Karpas-422 (cell line): ENCODE results near the gene TP53BP1. TPM values are rescaled to one million over a fixed set of nuclear protein-coding genes. Genes with fewer than 3 reads are reported as not detected.
A peak's percentile ranks its signal among the peaks of the same experiment; 100 is the strongest.

ENCODE experiments used
- DNase-seq: peaks from one replicate; pipeline ENCODE4 v3.0.0-alpha.2; 2015
- H2AFZ ChIP-seq: fragments of 200-600 bp; sonication (generic); 2 replicates; pipeline ENCODE4 v1.6.1; 2014; ENCODE audit warnings: antibody characterized with exemption, low read length, mixed read lengths
- H3K27ac ChIP-seq: fragments of 200-600 bp; sonication (generic); 2 replicates; pipeline ENCODE4 v1.5.1; 2014; ENCODE audit warnings: mild to moderate bottlenecking, low read length, moderate library complexity
- H3K27me3 ChIP-seq: fragments of 200-600 bp; sonication (generic); 2 replicates; pipeline ENCODE4 v1.6.1; 2014; ENCODE audit warnings: low read length, mixed read lengths
- H3K36me3 ChIP-seq: fragments of 200-600 bp; sonication (generic); 2 replicates; pipeline ENCODE4 v1.6.1; 2014; ENCODE audit warnings: low read length, mixed read lengths; ENCODE audit not compliant: insufficient read depth
- H3K4me1 ChIP-seq: fragments of 200-600 bp; sonication (generic); 2 replicates; pipeline ENCODE4 v1.6.1; 2014; ENCODE audit warnings: mild to moderate bottlenecking, low read length, mixed read lengths
- H3K4me2 ChIP-seq: fragments of 200-600 bp; sonication (generic); 2 replicates; pipeline ENCODE4 v1.6.1; 2014; ENCODE audit warnings: low read length, low read depth, mild to moderate bottlenecking; ENCODE audit not compliant: poor library complexity, severe bottlenecking
- H3K4me3 ChIP-seq: fragments of 200-600 bp; sonication (generic); 2 replicates; pipeline ENCODE4 v1.5.1; 2014; ENCODE audit warnings: mild to moderate bottlenecking, antibody characterized with exemption, low read length, mixed read lengths
- H3K79me2 ChIP-seq: fragments of 200-600 bp; sonication (generic); 2 replicates; pipeline ENCODE4 v1.6.1; 2014; ENCODE audit warnings: mild to moderate bottlenecking, low read length, mixed read lengths
- H3K9ac ChIP-seq: fragments of 200-600 bp; sonication (generic); 2 replicates; pipeline ENCODE4 v1.6.0; 2014; ENCODE audit warnings: low read length
- H3K9me2 ChIP-seq: fragments of 200-600 bp; sonication (generic), shearing (Covaris generic); replicated peaks from 2 replicates; pipeline ENCODE4 v1.6.0; 2014; ENCODE audit warnings: mild to moderate bottlenecking, low read length, moderate library complexity; ENCODE audit not compliant: insufficient read depth
- H3K9me3 ChIP-seq: fragments of 300-700, 200-600 bp; sonication (generic); 2 replicates; pipeline ENCODE4 v1.6.1; 2014; ENCODE audit warnings: low read length, mixed read lengths
- H4K20me1 ChIP-seq: fragments of 200-600 bp; sonication (generic); 2 replicates; pipeline ENCODE4 v1.6.1; 2014; ENCODE audit warnings: mild to moderate bottlenecking, antibody characterized with exemption, low read length, low read depth; ENCODE audit not compliant: insufficient read depth
- total RNA-seq: library from RNA; depleted of rRNA; stranded (reverse); fragments of >200 nt; shearing (Covaris generic); gene quantifications from 2 replicates; pipeline ENCODE4 v1.2.3, GENCODE V29; 2014; ENCODE audit warnings: low replicate concordance

The TP53BP1 gene
- total RNA-seq, 1 experiment from 2014 or later: 62.7 TPM

DNA sequence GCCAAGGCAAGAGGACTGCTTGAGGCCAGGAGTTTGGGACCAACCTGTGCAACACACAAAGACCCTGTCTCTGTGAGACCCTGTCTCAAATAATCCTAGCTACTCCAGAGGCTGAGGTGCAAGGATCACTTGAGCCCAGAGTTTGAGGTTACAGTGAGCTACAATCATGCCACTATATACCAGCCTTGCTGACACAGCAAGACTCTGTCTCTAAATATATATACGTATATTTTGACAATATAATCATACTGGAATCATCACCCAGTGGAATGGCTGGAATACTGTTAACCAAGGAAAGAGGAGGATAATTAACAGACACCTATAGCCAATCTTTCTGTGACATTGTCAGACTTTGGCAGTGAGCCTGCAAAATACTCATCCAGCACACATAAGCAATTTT, 15.5 kb upstream of the TP53BP1 start:
- no peak overlapping the region for H3K4me2 ChIP-seq
- H2AFZ ChIP-seq: no peak overlapping the region
- no peaks in the 10 kb centered on the region for H3K27me3 ChIP-seq
- no peaks in the 10 kb centered on the region for H3K9me3 ChIP-seq
- no peak overlapping the region for H3K9ac ChIP-seq
- no peaks in the 10 kb centered on the region; the same call in 1 of the 2 replicates for H3K36me3 ChIP-seq
- DNase-seq: no peak
- no peaks in the 10 kb centered on the region for H3K9me2 ChIP-seq
- H3K4me3 ChIP-seq: no peak overlapping the region
- peaks cover 21% of the 10 kb centered on the region for H3K4me1 ChIP-seq
- H4K20me1 ChIP-seq: no peaks in the 10 kb centered on the region
- H3K79me2 ChIP-seq: no peaks in the 10 kb centered on the region
- H3K27ac ChIP-seq: no peak overlapping the region

- peaks cover 13% of the 10 kb centered on the region for H3K4me1 ChIP-seq
- H3K4me3 ChIP-seq: no peak overlapping the region
- DNase-seq: no peak
- no peaks in the 10 kb centered on the region for H4K20me1 ChIP-seq
- H3K9me3 ChIP-seq: no peaks in the 10 kb centered on the region
- no peak overlapping the region for H2AFZ ChIP-seq
- no peak overlapping the region for H3K9ac ChIP-seq
- no peak overlapping the region for H3K4me2 ChIP-seq
- H3K27me3 ChIP-seq: no peaks in the 10 kb centered on the region
- no peak overlapping the region for H3K27ac ChIP-seq
- H3K36me3 ChIP-seq: no peaks in the 10 kb centered on the region; the same call in 1 of the 2 replicates
- H3K9me2 ChIP-seq: no peaks in the 10 kb centered on the region
- H3K79me2 ChIP-seq: no peaks in the 10 kb centered on the region
Observed at GRCh38 chr15:43505738-43506137, 12.8 kb upstream of the TP53BP1 start.

- Histone ChIP-seq H3K79me2 (no peaks in the 10 kb centered on the region), H3K36me3 (no peaks in the 10 kb centered on the region), H2AFZ (no peak overlapping the region), H3K27me3 (no peaks in the 10 kb centered on the region), H3K9me3 (no peaks in the 10 kb centered on the region), H3K4me1 (no peaks in the 10 kb centered on the region), H3K9me2 (no peaks in the 10 kb centered on the region), H3K27ac (no peak overlapping the region), H3K4me3 (no peak overlapping the region), H3K4me2 (no peak overlapping the region), H3K9ac (no peak overlapping the region), H4K20me1 (no peaks in the 10 kb centered on the region)
- no peak for DNase-seq
Observed at GRCh38 chr15:43499635-43500034, 6.7 kb upstream of the TP53BP1 start.

DNA sequence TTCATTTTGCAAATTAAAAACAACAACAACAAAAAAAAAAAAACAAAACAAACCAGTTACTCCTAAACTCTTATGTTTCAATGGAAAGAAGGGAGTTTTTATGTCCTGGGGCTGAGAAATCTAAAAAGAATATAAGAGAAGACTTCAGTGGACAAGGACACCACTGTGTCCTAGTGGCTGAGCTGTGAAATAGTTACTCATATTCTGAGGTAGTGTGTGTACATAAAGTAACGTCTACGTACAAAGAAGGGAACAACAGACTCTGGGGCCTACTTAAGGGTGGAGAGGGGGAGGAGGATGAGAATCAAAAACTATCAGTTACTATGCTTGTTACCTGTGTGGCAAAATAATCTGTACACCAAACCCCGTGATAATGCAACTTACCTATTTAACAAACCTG, 6.0 kb upstream of the TP53BP1 start:
- H3K9me3 ChIP-seq: no peaks in the 10 kb centered on the region
- peak; percentile 39 for DNase-seq

DNA sequence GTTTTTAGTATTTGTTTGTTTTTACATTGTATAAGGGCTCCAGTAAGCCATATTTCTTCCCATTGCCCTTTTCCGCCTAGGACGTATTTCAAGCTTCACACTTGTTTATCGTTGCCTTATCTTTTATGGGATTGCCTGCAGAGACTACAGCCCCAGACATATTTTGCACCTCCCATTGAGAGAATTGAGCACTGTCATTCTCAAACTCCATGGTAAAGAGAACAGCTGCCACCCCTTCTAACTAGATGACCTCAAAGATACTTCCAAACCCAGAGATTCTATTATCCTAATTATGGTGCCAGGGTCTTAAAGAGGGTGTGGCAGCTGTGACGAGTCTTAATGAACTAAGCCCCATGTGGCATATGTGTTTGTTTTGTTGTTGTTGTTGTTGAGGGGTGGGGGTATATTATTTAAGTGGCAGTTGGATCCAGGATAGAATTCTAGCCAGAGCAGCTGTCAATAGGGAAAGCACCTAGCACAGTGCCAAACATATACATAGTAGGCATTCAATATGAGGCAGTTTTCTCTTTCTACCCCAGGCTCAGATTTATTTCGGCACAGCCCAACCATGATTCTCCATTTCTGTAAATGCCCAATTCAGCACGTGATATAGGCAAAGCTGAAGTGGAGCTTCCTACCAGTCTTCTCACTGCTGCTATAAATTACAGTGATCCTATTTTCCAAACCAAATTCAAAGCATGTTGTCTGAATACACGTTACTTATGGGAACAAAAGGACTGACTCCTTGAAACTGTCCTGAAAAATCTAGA, 932 bp upstream of the TP53BP1 start:
- Histone ChIP-seq H3K27me3 (no peaks in the 10 kb centered on the region), H3K4me3 (peak overlapping the region; percentile 91), H3K9ac (peak overlapping the region; percentile 86), H4K20me1 (no peaks in the 10 kb centered on the region), H3K9me3 (no peaks in the 10 kb centered on the region), H3K9me2 (no peaks in the 10 kb centered on the region), H3K36me3 (peaks cover 20% of the 10 kb centered on the region; the same call in 1 of the 2 replicates), H3K4me2 (peak overlapping the region; percentile 89), H3K27ac (no peak overlapping the region), H3K4me1 (peaks cover 19% of the 10 kb centered on the region), H3K79me2 (peaks cover 30% of the 10 kb centered on the region), H2AFZ (peak overlapping the region; percentile 98)
- DNase-seq: peak; percentile 12

More for the DNA sequence above, 6.0 kb upstream of the TP53BP1 start:
- Histone ChIP-seq H3K27me3 (no peaks in the 10 kb centered on the region), H3K4me3 (no peak overlapping the region), H3K27ac (no peak overlapping the region), H3K4me1 (peaks cover under 1% of the 10 kb centered on the region), H3K36me3 (no peaks in the 10 kb centered on the region), H3K79me2 (no peaks in the 10 kb centered on the region), H3K4me2 (no peak overlapping the region), H3K9ac (no peak overlapping the region), H3K9me2 (no peaks in the 10 kb centered on the region), H4K20me1 (no peaks in the 10 kb centered on the region), H2AFZ (no peak overlapping the region)

DNA sequence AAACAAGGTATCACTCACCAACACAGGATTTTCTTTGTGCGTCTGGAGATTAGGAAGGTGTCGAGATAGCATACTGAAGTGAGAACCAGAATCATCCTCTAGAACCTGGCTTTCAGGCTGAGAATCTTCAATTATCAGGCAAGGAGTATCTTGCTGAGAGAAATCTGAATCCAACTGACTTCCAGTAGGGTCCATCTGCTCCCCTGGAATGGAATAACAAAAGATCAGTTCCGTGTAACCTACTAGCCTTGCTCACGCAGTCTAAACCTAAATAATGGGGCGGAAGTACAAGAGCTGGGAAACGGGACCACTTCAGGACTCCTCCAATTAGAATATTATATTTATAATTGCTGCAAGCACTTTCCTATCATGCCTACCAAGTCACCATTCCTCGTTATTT, 690 bp downstream of the TP53BP1 start:
- H3K36me3 ChIP-seq: peaks cover 25% of the 10 kb centered on the region
- H3K27ac ChIP-seq: no peak overlapping the region; the same call in 1 of the 2 replicates
- peak overlapping the region; percentile 91 for H3K4me3 ChIP-seq
- H3K27me3 ChIP-seq: no peaks in the 10 kb centered on the region
- DNase-seq: peak; percentile 48
- no peaks in the 10 kb centered on the region for H3K9me2 ChIP-seq
- H3K4me2 ChIP-seq: peak overlapping the region; percentile 89
- H3K9ac ChIP-seq: peak overlapping the region; percentile 86
- H3K4me1 ChIP-seq: peaks cover 19% of the 10 kb centered on the region
- peaks cover 35% of the 10 kb centered on the region for H3K79me2 ChIP-seq
- peak overlapping the region; percentile 82; the same call in 1 of the 2 replicates for H2AFZ ChIP-seq
- H4K20me1 ChIP-seq: no peaks in the 10 kb centered on the region
- H3K9me3 ChIP-seq: no peaks in the 10 kb centered on the region

DNA sequence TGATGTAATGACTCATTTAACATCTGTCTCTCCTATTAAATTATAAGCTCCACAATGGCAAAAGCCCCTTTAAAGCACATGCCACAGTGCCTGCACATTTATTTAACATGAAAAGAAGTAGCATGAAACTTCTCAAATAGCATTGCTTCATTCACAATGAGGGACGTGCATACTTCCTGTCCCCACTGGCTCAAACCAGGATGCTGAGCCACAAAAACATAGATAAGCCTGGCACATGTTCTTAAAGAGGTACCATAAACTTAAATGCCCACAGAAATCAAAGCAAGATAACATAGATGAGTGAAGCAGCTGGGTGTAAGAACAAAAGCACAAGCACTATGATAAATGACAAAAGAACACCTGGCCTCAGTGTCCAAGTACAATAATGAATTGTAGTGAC, 3.8 kb downstream of the TP53BP1 start:
- H3K79me2 ChIP-seq: peaks cover 39% of the 10 kb centered on the region
- no peak overlapping the region for H3K4me3 ChIP-seq
- no peaks in the 10 kb centered on the region for H3K9me2 ChIP-seq
- H3K9me3 ChIP-seq: no peaks in the 10 kb centered on the region
- no peak overlapping the region for H3K27ac ChIP-seq
- no peaks in the 10 kb centered on the region for H3K27me3 ChIP-seq
- peaks cover 19% of the 10 kb centered on the region for H3K4me1 ChIP-seq
- peaks cover 25% of the 10 kb centered on the region for H3K36me3 ChIP-seq
- no peak overlapping the region for H3K9ac ChIP-seq
- no peaks in the 10 kb centered on the region for H4K20me1 ChIP-seq
- H2AFZ ChIP-seq: no peak overlapping the region
- no peak overlapping the region for H3K4me2 ChIP-seq
- peak; percentile 16 for DNase-seq

DNA sequence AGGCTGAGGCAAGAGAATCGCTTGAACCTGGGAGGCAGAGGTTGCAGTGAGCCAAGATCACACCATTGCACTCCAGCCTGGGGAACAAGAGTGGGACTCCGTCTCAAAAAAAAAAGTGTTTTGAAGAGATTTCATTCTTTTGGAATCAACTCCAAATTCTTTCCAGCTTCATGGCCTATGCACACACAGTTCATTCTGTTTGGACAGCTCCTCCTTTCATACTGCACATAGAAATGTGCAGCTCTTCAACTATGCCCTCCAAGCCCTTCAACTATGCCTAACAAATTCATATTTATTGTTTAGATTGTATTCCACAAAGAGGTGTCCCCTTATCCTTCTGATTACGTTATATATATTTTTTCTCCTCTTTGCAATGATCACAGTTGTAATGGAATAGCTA, 4.2 kb downstream of the TP53BP1 start:
- Histone ChIP-seq H4K20me1 (no peaks in the 10 kb centered on the region), H3K9me3 (no peaks in the 10 kb centered on the region), H3K79me2 (peaks cover 39% of the 10 kb centered on the region), H3K36me3 (peaks cover 25% of the 10 kb centered on the region), H3K4me3 (no peak overlapping the region), H3K27me3 (no peaks in the 10 kb centered on the region), H3K9me2 (no peaks in the 10 kb centered on the region), H3K4me2 (no peak overlapping the region), H3K9ac (no peak overlapping the region), H3K4me1 (peaks cover 16% of the 10 kb centered on the region), H3K27ac (no peak overlapping the region), H2AFZ (no peak overlapping the region)
- no peak for DNase-seq
